NK-92 (cell line): Measurements from ENCODE around the gene CDR2L.
"Not testable (repeated sequence)": the region's sequence is repeated elsewhere in the genome, so short reads cannot be mapped to it uniquely, and the experiment has no call there.

Source experiments
- DNase-seq: peaks from one replicate; lab custom pipeline; 2025; ENCODE audit not compliant: unreplicated experiment; lab: John Stamatoyannopoulos, UW

CDR2L gene

GRCh38 chr17:75036643-75037268, 49.3 kb downstream of the CDR2L start:
- DNase-seq: peak; percentile 69

GRCh38 chr17:75039238-75039637, 51.8 kb downstream of the CDR2L start:
- DNase-seq: no peak

- no peak for DNase-seq
Measured at GRCh38 chr17:75041656-75042280, 54.3 kb downstream of the CDR2L start.

GRCh38 chr17:75043789-75044188, 56.4 kb downstream of the CDR2L start:
- DNase-seq: not testable (repeated sequence)

GRCh38 chr17:75044716-75045115, 57.3 kb downstream of the CDR2L start:
- DNase-seq: no peak

GRCh38 chr17:75045946-75046406, 58.5 kb downstream of the CDR2L start:
- not testable (repeated sequence) for DNase-seq

GRCh38 chr17:75046407-75047289, 59.2 kb downstream of the CDR2L start, which contains the start of the genes ATP5PD and KCTD2:
ATP5PD (minus strand) TSS chr17:75046969; CDS start chr17:75042650, 4,319 bp downstream.
KCTD2 (plus strand) TSS chr17:75047225; CDS start chr17:75047251, 26 bp downstream.
- DNase-seq: peak; percentile 52

- no peak for DNase-seq
Measured at GRCh38 chr17:75047398-75048098, 60.1 kb downstream of the CDR2L start.

- DNase-seq: no peak
Measured at GRCh38 chr17:75048249-75048878, 60.9 kb downstream of the CDR2L start.

- DNase-seq: no peak
Measured at GRCh38 chr17:75049057-75049456, 61.6 kb downstream of the CDR2L start.

GRCh38 chr17:75049706-75050105, 62.3 kb downstream of the CDR2L start:
- DNase-seq: no peak

- no peak for DNase-seq
Measured at GRCh38 chr17:75051941-75052340, 64.5 kb downstream of the CDR2L start.
